ENCODE results near the gene OR51B4.

GRCh38 chr11:5267033-5267563 is 34.6 kb downstream of the OR51B4 start:
- TF ChIP-seq, protein P1, sequence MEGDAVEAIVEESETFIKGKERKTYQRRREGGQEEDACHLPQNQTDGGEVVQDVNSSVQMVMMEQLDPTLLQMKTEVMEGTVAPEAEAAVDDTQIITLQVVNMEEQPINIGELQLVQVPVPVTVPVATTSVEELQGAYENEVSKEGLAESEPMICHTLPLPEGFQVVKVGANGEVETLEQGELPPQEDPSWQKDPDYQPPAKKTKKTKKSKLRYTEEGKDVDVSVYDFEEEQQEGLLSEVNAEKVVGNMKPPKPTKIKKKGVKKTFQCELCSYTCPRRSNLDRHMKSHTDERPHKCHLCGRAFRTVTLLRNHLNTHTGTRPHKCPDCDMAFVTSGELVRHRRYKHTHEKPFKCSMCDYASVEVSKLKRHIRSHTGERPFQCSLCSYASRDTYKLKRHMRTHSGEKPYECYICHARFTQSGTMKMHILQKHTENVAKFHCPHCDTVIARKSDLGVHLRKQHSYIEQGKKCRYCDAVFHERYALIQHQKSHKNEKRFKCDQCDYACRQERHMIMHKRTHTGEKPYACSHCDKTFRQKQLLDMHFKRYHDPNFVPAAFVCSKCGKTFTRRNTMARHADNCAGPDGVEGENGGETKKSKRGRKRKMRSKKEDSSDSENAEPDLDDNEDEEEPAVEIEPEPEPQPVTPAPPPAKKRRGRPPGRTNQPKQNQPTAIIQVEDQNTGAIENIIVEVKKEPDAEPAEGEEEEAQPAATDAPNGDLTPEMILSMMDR (IDR thresholded peaks at IDR 0.05; ENCODE audit: insufficient read depth, low read length, poor library complexity, severe bottlenecking): no peak
- TF ChIP-seq EZH2phosphoT487 (conservative IDR thresholded peaks at IDR 0.05; ENCODE audit: low read length): no peak
